A673 (cell line): ENCODE data around the gene CRHR1.

ENCODE experiments used
- CTCF ChIP-seq: fragments of 300-800, 200-600 bp; sonication (generic); conservative IDR thresholded peaks from 2 replicates; pipeline ENCODE4 v1.5.1; 2017; ENCODE audit warnings: low read depth, mild to moderate bottlenecking, antibody characterized with exemption, low read length, moderate library complexity, mixed read lengths
- EZH2 ChIP-seq: fragments of 200-600 bp; sonication (generic); IDR thresholded peaks from 2 replicates; pipeline ENCODE4 v1.6.1; 2017; ENCODE audit warnings: borderline replicate concordance, low read depth, mild to moderate bottlenecking, mixed read lengths, antibody characterized with exemption, low read length; ENCODE audit not compliant: poor library complexity, severe bottlenecking

GRCh38 chr17:45814622-45815606 lies 30.8 kb downstream of the CRHR1 start:
- TF ChIP-seq CTCF (no peak), EZH2 (no peak)
